Measurements from ENCODE around the gene ZXDA.
"Not testable (repeated sequence)": the region's sequence is repeated elsewhere in the genome, so short reads cannot be mapped to it uniquely, and the experiment has no call there.

DNA sequence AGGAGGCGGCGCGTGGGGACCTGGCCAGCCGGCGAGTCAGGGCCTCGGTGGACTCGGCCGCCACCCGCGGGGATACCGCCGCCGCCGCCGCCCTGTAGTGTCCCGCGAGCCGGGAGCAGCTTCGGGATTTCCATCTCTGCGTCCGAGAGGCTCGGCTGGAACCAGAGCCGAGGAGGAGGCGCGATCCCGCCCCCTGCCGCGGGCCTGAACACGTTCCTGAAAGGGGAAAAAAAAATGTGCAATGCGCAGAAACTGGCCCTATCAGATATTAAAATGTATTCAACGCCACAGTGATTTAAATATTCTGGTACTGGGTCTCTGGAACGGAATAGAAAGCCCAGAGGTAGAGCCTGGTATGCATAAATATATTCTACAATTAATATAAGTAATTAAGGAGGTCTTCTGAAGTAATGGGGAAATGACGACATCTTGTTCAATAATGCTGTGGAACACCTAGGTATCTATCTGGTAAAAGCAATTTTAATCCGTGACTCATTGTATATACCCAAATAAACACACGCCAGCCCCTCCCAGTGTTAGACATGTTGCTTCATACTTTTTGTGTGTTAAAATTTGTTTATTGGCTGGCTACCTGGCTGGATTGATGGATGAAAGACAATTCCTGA, at the start of gene ZXDA:
- TF ChIP-seq CTCF (IDR thresholded peaks at IDR 0.05; ENCODE audit: poor library complexity); EZH2phosphoT487 (IDR thresholded peaks at IDR 0.05; ENCODE audit: low read depth, severe bottlenecking, unreplicated experiment): not testable (repeated sequence)

All from hepatocyte (in vitro differentiated cells).